CD4-positive, alpha-beta T cell (primary cell): ENCODE data around the gene MAN2A1. TPM values are rescaled to one million over a fixed set of nuclear protein-coding genes. Genes with fewer than 3 reads are reported as not detected.

Experiments used
- ATAC-seq: fragments of 200-7000 bp; cut with Tn5 transposase; one replicate; pipeline ENCODE4 v1.10.0; 2022; ENCODE audit warnings: mild to moderate bottlenecking; ENCODE audit not compliant: poor library complexity
- CTCF ChIA-PET: fragments of 350-600 bp; sonication (Branson Sonifier 250); formaldehyde crosslinking; loops from one replicate; lab custom pipeline; 2021; ENCODE audit warnings: antibody characterized with exemption, inconsistent platforms; lab: Charles Lee
- POLR2A ChIA-PET: fragments of 350-600 bp; sonication (Branson Sonifier 250); formaldehyde crosslinking; loops from one replicate; lab custom pipeline; 2021; ENCODE audit warnings: antibody characterized with exemption, inconsistent platforms; lab: Charles Lee
- DNase-seq, 14 experiments: peaks; one replicate each; pipeline ENCODE4 v3.0.0-alpha.2; 2013 to 2020; ENCODE audit warnings: mixed read lengths in 2 of 14
- H3K27ac ChIP-seq, 2 donors: one replicate each; pipeline versions ENCODE4 v1.5.1 to v1.7.0; 2013; ENCODE audit warnings: low read length in 2 of 2, low read depth in 1 of 2, mild to moderate bottlenecking in 1 of 2
- H3K27me3 ChIP-seq, 2 experiments: 1 replicate in 1 of 2; 2 replicates in 1 of 2; pipeline versions ENCODE4 v1.6.1 to v1.7.0; 2013; ENCODE audit warnings: low read length in 2 of 2, control low read depth in 1 of 2, mild to moderate bottlenecking in 1 of 2, moderate library complexity in 1 of 2; ENCODE audit not compliant: insufficient read depth in 2 of 2, control insufficient read depth in 1 of 2
- H3K36me3 ChIP-seq: one replicate; pipeline ENCODE4 v1.6.1; 2013; ENCODE audit warnings: low read length, control low read depth; ENCODE audit not compliant: insufficient read depth
- H3K4me1 ChIP-seq: one replicate; pipeline ENCODE4 v1.6.1; 2013; ENCODE audit warnings: low read length, control low read depth; ENCODE audit not compliant: insufficient read depth
- H3K4me3 ChIP-seq: one replicate; pipeline ENCODE4 v1.5.1; 2013; ENCODE audit warnings: mild to moderate bottlenecking, low read length, moderate library complexity
- H3K9me3 ChIP-seq, 2 experiments: 1 replicate in 1 of 2; 2 replicates in 1 of 2; pipeline versions ENCODE4 v1.6.1 to v1.7.0; 2013; ENCODE audit warnings: low read length in 2 of 2, mild to moderate bottlenecking in 2 of 2, control low read depth in 1 of 2, moderate library complexity in 1 of 2; ENCODE audit not compliant: control insufficient read depth in 1 of 2, insufficient read depth in 1 of 2
- H3K27ac Mint-ChIP-seq: one replicate; pipeline ENCODE4 v1.8.0; 2020; ENCODE audit warnings: mixed read lengths
- H3K27me3 Mint-ChIP-seq: one replicate; pipeline ENCODE4 v1.8.0; 2021; ENCODE audit warnings: mixed read lengths
- H3K36me3 Mint-ChIP-seq: one replicate; pipeline ENCODE4 v1.8.0; 2021; ENCODE audit warnings: low read depth, mixed read lengths
- H3K4me1 Mint-ChIP-seq: one replicate; pipeline ENCODE4 v1.8.0; 2021; ENCODE audit warnings: low read depth, mixed read lengths
- H3K4me3 Mint-ChIP-seq: one replicate; pipeline ENCODE4 v1.8.0; 2020; ENCODE audit warnings: mild to moderate bottlenecking, mixed read lengths
- H3K9me3 Mint-ChIP-seq: one replicate; pipeline ENCODE4 v1.8.0; 2020; ENCODE audit warnings: mixed read lengths
- CTCF ChIP-seq: fragments of 200-600 bp; IDR thresholded peaks from one replicate; pipeline ENCODE4 v1.8.0; 2022; ENCODE audit warnings: antibody characterized with exemption, mild to moderate bottlenecking
- intact Hi-C, 2 experiments: fragments of 100-400 bp; cut with DNase I in 1 of 2; cut with micrococcal nuclease in 1 of 2; formaldehyde crosslinking; loops; one replicate each; pipeline versions ENCODE4 v1.15.1 to v1.9.0; 2023 to 2025; cut with DNase I, micrococcal nuclease
- total RNA-seq, 174 experiments: library from RNA in 2 of 174; stranded (reverse) in 2 of 174; gene quantifications; one replicate each; pipeline ENCODE4 v1.2.3 and lab custom pipeline; 2021 to 2026

Gene MAN2A1
- total RNA-seq, 2 experiments from 2014 or later = 50.6 to 52.7 TPM

GRCh38 chr5:109678447-109678846 is 11.3 kb upstream of the MAN2A1 start:
- no peaks in the 10 kb centered on the region for H3K36me3 Mint-ChIP-seq
- ChIA-PET POLR2A (interaction anchor here (0.9 kb wide), 1 partner anchor 12 kb away, joined by 4 read pairs; no protein-coding TSS in a partner anchor), CTCF (no interaction called here)
- no peak for TF ChIP-seq CTCF
- no peak for ATAC-seq
- no peaks in the 10 kb centered on the region for H3K36me3 ChIP-seq
- DNase-seq = no peak
- no peak overlapping the region for H3K4me3 ChIP-seq
- H3K27me3 ChIP-seq = peaks cover 0 to 3% of the 10 kb centered on the region in 2 experiments
- H3K4me3 Mint-ChIP-seq = no peak overlapping the region
- intact Hi-C loops = no loop called here
- H3K9me3 ChIP-seq = no peaks in the 10 kb centered on the region
- H3K27me3 Mint-ChIP-seq = peaks cover 22% of the 10 kb centered on the region
- no peaks in the 10 kb centered on the region for H3K9me3 Mint-ChIP-seq
- H3K27ac Mint-ChIP-seq = no peak overlapping the region
- no peaks in the 10 kb centered on the region for H3K4me1 ChIP-seq
- no peaks in the 10 kb centered on the region for H3K4me1 Mint-ChIP-seq
- H3K27ac ChIP-seq = no peak overlapping the region

GRCh38 chr5:109681763-109682162 is 8.0 kb upstream of the MAN2A1 start:
- Histone ChIP-seq H3K4me1 (no peaks in the 10 kb centered on the region), H3K27me3 (no peaks in the 10 kb centered on the region), H3K36me3 (no peaks in the 10 kb centered on the region), H3K27ac (no peak overlapping the region), H3K9me3 (no peaks in the 10 kb centered on the region), H3K4me3 (no peak overlapping the region)
- Mint-ChIP-seq H3K27ac (no peak overlapping the region), H3K9me3 (no peaks in the 10 kb centered on the region), H3K27me3 (peaks cover 7% of the 10 kb centered on the region), H3K36me3 (no peaks in the 10 kb centered on the region), H3K4me1 (no peaks in the 10 kb centered on the region), H3K4me3 (no peak overlapping the region)
- no peak for DNase-seq
- POLR2A ChIA-PET = no interaction called here
- CTCF ChIA-PET = interaction anchor here (0.6 to 1.2 kb wide), 2 partner anchors 9 to 25 kb away, joined by 4 read pairs; no protein-coding TSS in a partner anchor
- intact Hi-C loops = loop anchor here in 1 of 2 experiments (10.0 kb wide), 3 partner anchors 733 to 1043 kb away; partner anchors contain the start of genes FER and TMEM232
- no peak for TF ChIP-seq CTCF
- ATAC-seq = no peak

GRCh38 chr5:109682383-109682782 is 7.3 kb upstream of the MAN2A1 start:
- Mint-ChIP-seq H3K4me1 (no peaks in the 10 kb centered on the region), H3K36me3 (no peaks in the 10 kb centered on the region), H3K9me3 (no peaks in the 10 kb centered on the region), H3K27ac (no peak overlapping the region), H3K27me3 (peaks cover 5% of the 10 kb centered on the region), H3K4me3 (no peak overlapping the region)
- no peak overlapping the region for H3K27ac ChIP-seq
- CTCF ChIA-PET = interaction anchor here (0.6 to 1.2 kb wide), 2 partner anchors 8 to 290 kb away, joined by 3 to 4 read pairs; no protein-coding TSS in a partner anchor
- no peaks in the 10 kb centered on the region for H3K9me3 ChIP-seq
- H3K27me3 ChIP-seq = no peaks in the 10 kb centered on the region
- H3K36me3 ChIP-seq = no peaks in the 10 kb centered on the region
- DNase-seq = no peak
- TF ChIP-seq CTCF = no peak
- POLR2A ChIA-PET = no interaction called here
- intact Hi-C loops = loop anchor here in 1 of 2 experiments (10.0 kb wide), 3 partner anchors 732 to 1042 kb away; partner anchors contain the start of genes FER and TMEM232
- ATAC-seq = no peak
- H3K4me1 ChIP-seq = no peaks in the 10 kb centered on the region
- no peak overlapping the region for H3K4me3 ChIP-seq
